CD4-positive, alpha-beta T cell treated with Interleukin-12 subunit alpha and Interleukin-12 subunit beta, for 1 hour (primary cell): ENCODE data around the gene NAV3.

Source experiments
- DNase-seq: peaks from one replicate; pipeline ENCODE4 v3.0.0-alpha.2; 2020

NAV3 gene

GRCh38 chr12:77847680-77848431, 17.2 kb downstream of the NAV3 start:
- no peak for DNase-seq

- no peak for DNase-seq
Measured at GRCh38 chr12:77850129-77850528, 19.4 kb downstream of the NAV3 start.

- no peak for DNase-seq
Measured at GRCh38 chr12:77850698-77851097, 20.0 kb downstream of the NAV3 start.

GRCh38 chr12:77855548-77855947, 24.9 kb downstream of the NAV3 start:
- no peak for DNase-seq

GRCh38 chr12:77861317-77861716, 30.6 kb downstream of the NAV3 start:
- DNase-seq = no peak

GRCh38 chr12:77865178-77865577, 34.5 kb downstream of the NAV3 start:
- DNase-seq = no peak

- DNase-seq = no peak
Measured at GRCh38 chr12:77878901-77879300, 48.2 kb downstream of the NAV3 start.

GRCh38 chr12:77882709-77883108, 52.0 kb downstream of the NAV3 start:
- no peak for DNase-seq

GRCh38 chr12:77888611-77889010, 57.9 kb downstream of the NAV3 start:
- DNase-seq = no peak

GRCh38 chr12:77891518-77892147, 60.9 kb downstream of the NAV3 start:
- DNase-seq = no peak

GRCh38 chr12:77893918-77894317, 63.2 kb downstream of the NAV3 start:
- DNase-seq = no peak

GRCh38 chr12:77894556-77894955, 63.9 kb downstream of the NAV3 start:
- no peak for DNase-seq

- DNase-seq = no peak
Measured at GRCh38 chr12:77895699-77896098, 65.0 kb downstream of the NAV3 start.

GRCh38 chr12:77907936-77908335, 77.2 kb downstream of the NAV3 start:
- no peak for DNase-seq

GRCh38 chr12:77914081-77914488, 83.4 kb downstream of the NAV3 start:
- no peak for DNase-seq

GRCh38 chr12:77915071-77915600, 84.4 kb downstream of the NAV3 start:
- DNase-seq = no peak

- no peak for DNase-seq
Measured at GRCh38 chr12:77916276-77916675, 85.6 kb downstream of the NAV3 start.

- DNase-seq = no peak
Measured at GRCh38 chr12:77918046-77918445, 87.4 kb downstream of the NAV3 start.

- no peak for DNase-seq
Measured at GRCh38 chr12:77919450-77919849, 88.8 kb downstream of the NAV3 start.

GRCh38 chr12:77923882-77924281, 93.2 kb downstream of the NAV3 start:
- DNase-seq = no peak

GRCh38 chr12:77924703-77925102, 94.0 kb downstream of the NAV3 start:
- no peak for DNase-seq

- peak; percentile 1 for DNase-seq
Measured at GRCh38 chr12:77925536-77926108, 94.9 kb downstream of the NAV3 start.

GRCh38 chr12:77928078-77928477, 97.4 kb downstream of the NAV3 start:
- no peak for DNase-seq

- DNase-seq = no peak
Measured at GRCh38 chr12:77932216-77932615, 101.5 kb downstream of the NAV3 start.
